ENCODE data around the gene MVP.
"Not testable (repeated sequence)": the region's sequence is repeated elsewhere in the genome, so short reads cannot be mapped to it uniquely, and the experiment has no call there.

MVP gene

DNA sequence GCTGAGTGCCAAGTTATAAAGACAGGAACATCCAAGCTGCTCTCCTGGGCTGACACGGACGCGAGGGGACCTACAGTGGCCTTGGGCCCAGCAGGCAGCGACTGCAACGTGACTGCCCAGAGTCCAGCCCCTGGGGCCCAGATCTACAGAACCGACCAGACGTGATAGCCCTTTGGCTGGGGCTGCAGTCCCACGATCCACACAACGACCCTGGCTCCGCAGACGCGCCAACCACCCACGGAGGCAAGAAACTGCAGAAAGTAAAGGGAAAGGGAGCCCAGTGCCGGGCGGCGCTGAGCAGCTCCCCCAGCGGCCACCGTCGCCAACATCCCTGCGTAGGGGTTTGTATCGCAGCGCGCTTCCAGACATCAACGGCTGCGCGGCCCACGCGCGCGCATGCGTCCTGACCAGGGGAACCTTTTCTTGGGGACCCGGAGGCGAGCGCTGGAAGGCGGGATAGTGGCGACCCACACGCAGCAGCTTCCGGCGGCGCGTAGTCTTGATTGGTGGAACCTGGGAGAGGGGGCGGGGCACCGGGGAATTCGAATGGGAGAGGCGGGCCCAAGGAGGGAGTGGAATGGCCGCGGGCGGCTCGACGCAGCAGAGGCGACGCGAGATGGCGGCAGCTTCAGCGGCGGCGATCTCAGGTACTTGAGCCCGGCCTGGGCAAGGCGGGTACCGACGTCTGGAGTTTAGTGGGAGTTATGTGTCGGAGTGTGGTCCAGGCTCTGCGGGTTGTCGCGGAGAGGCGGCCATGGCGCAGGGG is 29.9 kb upstream of the MVP start, which contains the start of gene KIF22:
KIF22 (plus strand) TSS at position 569 of the 766 bp plus-strand sequence; CDS start at position 578, 9 bp downstream.
- Histone ChIP-seq H3K4me3 (ENCODE audit: low read length) (peak within 1 kb of the TSS; percentile 91), H3K4me1 (ENCODE audit: control insufficient read depth, insufficient read depth, low read length) (peaks cover 8% of the 10 kb centered on the region), H3K27me3 (ENCODE audit: control insufficient read depth, insufficient read depth, low read length) (no peaks in the 10 kb centered on the region), H3K27ac (ENCODE audit: low read depth, low read length) (peak within 1 kb of the TSS; percentile 91), H3K9ac (ENCODE audit: low read length) (peak within 1 kb of the TSS; percentile 91), H3K36me3 (ENCODE audit: control insufficient read depth, insufficient read depth, low read length) (no peaks in the 10 kb centered on the region)

DNA sequence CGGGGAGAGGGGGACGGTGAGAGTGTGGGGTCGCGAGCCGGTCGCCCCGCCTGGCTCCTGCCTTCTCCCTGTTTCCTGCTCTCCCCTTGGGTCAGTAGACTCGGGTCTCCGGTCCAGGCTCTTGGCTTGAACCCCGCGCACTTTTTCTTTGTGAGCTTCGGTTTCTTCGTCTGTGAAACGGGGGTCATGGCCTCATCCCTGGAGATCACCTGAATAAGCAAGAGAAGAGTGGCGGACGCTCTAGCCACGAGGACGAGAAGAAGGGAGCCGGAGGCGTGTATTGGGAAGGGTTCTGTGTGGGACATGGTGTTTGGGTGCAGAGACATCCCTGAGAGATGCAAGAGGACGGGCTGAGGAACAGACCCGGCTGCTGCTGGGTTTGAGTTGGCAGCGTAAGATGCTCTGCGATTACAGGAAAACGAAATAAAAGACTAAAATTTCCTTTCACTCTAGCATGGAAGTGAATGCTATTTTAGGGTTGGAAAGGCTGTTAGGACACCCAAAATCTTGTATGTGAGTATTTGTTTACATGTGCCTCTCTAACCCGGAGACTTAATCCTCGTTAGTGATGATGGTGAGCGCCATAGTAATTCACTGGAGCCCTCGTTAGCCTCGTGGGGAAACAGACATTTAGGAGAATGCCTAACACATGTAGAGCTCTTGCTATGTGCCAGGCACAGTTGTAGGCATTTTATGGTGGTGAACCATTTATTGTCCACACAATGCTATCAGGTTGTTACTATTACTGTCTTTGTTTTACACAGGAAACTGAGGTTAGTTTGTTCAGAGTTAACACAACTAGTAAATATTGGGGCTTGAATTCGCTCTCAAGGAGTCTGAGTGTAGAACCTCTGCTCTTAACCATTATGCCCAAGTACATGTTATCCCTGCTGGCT is 29.1 kb upstream of the MVP start:
- Histone ChIP-seq H3K4me1 (ENCODE audit: control insufficient read depth, insufficient read depth, low read length) (peaks cover 8% of the 10 kb centered on the region), H3K27me3 (ENCODE audit: control insufficient read depth, insufficient read depth, low read length) (no peaks in the 10 kb centered on the region), H3K36me3 (ENCODE audit: control insufficient read depth, insufficient read depth, low read length) (no peaks in the 10 kb centered on the region), H3K27ac (ENCODE audit: low read depth, low read length) (peak overlapping the region; percentile 56), H3K4me3 (ENCODE audit: low read length) (peak overlapping the region; percentile 91), H3K9ac (ENCODE audit: low read length) (peak overlapping the region; percentile 45)

DNA sequence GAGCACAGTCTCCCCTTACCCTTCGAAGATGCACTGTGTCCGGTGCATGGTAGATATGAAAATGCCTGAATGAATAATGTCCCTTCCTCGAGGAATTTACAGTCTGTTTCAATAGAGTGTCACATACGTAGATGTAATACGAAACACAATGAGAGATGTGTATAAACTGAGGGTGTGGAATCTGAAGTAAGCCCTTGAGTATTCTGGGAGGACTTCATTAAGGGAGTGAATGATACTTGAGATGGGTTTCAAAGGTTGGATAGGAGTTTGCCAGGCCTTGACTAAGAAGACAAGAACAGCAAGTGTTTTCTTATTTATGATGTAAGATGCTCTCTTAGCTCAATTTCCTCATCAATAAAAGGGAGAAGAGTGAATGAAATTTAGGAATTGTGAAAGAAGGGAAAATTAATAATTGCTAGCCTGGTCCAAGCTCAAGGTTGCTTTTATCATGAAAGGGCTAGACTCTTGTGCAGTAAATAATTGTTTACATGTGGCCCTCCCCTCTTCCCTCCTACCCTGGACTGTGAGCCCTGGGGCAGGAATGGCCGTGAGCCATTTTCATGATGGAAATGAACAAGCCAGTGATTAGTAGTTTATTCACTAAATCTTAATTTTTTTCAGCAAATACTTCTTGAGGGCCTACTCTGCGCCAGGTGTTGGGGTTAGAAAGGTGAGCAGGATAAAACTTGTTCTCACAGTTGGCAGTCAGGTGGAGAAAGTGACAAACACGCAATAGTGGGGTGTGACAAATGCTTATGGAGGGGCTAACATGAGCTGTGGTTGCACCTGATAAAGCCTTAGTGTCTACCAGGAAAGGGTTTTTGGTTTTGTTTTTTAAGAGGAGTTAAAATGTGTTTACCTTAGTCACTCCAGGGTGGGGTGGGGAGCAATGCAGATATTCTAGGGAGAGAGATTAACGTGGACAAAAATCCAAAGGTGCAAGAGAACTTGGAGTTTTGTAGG is 28.1 kb upstream of the MVP start:
- Histone ChIP-seq H3K4me3 (ENCODE audit: low read length) (peak overlapping the region; percentile 91), H3K9ac (ENCODE audit: low read length) (no peak overlapping the region)

DNA sequence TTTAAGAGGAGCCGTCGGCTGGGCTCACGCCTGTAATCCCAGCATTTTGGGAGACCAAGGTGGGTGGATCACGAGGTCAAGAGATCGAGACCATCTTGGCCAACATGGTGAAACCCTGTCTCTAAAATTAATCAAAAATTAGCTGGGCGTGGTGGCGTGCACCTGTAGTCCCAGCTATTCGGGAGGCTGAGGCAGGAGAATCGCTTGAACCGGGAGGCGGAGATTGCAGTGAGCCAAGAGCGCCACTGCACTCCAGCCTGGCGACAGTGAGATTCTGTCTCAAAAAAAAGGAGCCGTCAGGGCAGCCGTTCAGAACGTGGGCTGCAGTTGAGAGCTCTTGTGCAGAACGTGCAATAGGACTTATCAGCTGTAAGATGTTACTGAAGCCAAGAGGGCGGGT is 27.1 kb upstream of the MVP start:
- not testable (repeated sequence) for H3K4me3 ChIP-seq (ENCODE audit: low read length); H3K27me3 ChIP-seq (ENCODE audit: control insufficient read depth, insufficient read depth, low read length); H3K9ac ChIP-seq (ENCODE audit: low read length); H3K4me1 ChIP-seq (ENCODE audit: control insufficient read depth, insufficient read depth, low read length); H3K27ac ChIP-seq (ENCODE audit: low read depth, low read length); H3K36me3 ChIP-seq (ENCODE audit: control insufficient read depth, insufficient read depth, low read length)

More for the DNA sequence above, 28.1 kb upstream of the MVP start:
- Histone ChIP-seq H3K4me1 (ENCODE audit: control insufficient read depth, insufficient read depth, low read length) (peaks cover 8% of the 10 kb centered on the region), H3K27me3 (ENCODE audit: control insufficient read depth, insufficient read depth, low read length) (no peaks in the 10 kb centered on the region), H3K36me3 (ENCODE audit: control insufficient read depth, insufficient read depth, low read length) (peaks cover 5% of the 10 kb centered on the region), H3K27ac (ENCODE audit: low read depth, low read length) (no peak overlapping the region)

DNA sequence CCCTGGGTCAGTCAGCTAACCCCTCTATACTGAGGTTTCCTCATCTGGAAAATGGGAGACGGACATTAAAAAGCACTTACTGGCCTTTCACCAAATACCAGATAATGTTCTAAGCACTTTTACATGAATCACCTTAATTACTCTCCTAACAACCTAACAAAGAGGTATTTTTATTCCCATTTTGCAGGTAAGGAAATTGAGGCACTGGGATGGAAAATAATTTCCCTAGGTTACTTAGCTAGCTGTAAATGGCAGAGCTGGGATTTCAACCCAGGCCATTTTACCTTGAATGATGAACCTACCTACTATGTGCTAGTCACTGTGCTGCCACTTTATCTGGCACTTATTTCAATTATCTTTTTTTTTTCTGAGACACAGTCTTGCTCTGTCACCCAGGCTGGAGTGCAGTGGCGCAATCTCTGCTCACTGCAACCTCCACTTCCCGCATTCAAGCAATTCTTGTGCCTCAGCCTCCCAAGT is 26.0 kb upstream of the MVP start:
- Histone ChIP-seq H3K4me1 (ENCODE audit: control insufficient read depth, insufficient read depth, low read length) (peaks cover 8% of the 10 kb centered on the region), H3K27ac (ENCODE audit: low read depth, low read length) (no peak overlapping the region), H3K36me3 (ENCODE audit: control insufficient read depth, insufficient read depth, low read length) (peaks cover 12% of the 10 kb centered on the region), H3K9ac (ENCODE audit: low read length) (no peak overlapping the region), H3K27me3 (ENCODE audit: control insufficient read depth, insufficient read depth, low read length) (no peaks in the 10 kb centered on the region), H3K4me3 (ENCODE audit: low read length) (no peak overlapping the region)

DNA sequence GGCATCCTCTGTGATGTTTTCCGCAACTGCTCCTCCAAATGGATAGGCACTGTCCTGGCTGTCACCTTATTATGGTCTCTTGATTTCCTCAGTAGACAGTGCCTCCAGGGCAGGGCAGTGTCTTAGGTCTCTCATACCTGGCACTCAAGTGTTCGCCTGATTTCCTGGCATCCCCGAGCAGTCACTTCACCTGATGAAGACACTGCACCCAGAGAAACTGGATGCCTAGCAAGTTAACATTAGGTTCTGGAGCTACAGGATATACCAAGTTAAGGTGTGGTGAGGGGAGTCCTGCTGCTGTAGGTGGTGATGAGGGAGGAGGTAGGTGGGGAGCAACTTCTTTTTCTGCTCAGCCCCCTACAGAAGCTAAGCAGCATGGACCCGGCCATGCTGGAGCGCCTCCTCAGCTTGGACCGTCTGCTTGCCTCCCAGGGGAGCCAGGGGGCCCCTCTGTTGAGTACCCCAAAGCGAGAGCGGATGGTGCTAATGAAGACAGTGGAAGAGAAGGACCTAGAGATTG is 17.8 kb upstream of the MVP start:
- H3K27me3 ChIP-seq (ENCODE audit: control insufficient read depth, insufficient read depth, low read length): no peaks in the 10 kb centered on the region
- H3K4me1 ChIP-seq (ENCODE audit: control insufficient read depth, insufficient read depth, low read length): peaks cover 7% of the 10 kb centered on the region
- peaks cover 10% of the 10 kb centered on the region for H3K36me3 ChIP-seq (ENCODE audit: control insufficient read depth, insufficient read depth, low read length)
- H3K9ac ChIP-seq (ENCODE audit: low read length): no peak overlapping the region
- no peak overlapping the region for H3K27ac ChIP-seq (ENCODE audit: low read depth, low read length)
- H3K4me3 ChIP-seq (ENCODE audit: low read length): no peak overlapping the region

DNA sequence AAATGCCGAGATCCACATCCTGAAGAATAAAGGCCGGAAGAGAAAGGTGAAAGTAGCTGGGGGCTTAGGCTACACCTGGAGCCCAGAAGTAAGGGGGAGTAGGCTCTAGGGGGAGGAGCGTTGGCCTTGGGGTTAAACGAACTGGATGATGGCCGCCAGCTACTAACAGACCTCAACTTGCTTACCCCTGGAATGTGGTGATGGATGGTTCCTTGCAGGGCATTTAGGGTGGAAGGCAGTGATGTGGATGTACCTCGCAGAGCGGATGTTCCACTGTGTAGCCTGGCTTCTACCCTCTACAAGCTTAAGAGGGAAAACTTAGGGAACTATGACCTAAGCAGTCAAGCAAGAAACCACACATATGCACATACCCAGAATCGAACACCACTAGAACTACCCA is 16.2 kb upstream of the MVP start:
- peaks cover 16% of the 10 kb centered on the region for H3K4me1 ChIP-seq (ENCODE audit: control insufficient read depth, insufficient read depth, low read length)
- H3K36me3 ChIP-seq (ENCODE audit: control insufficient read depth, insufficient read depth, low read length): peaks cover 11% of the 10 kb centered on the region
- peak overlapping the region; percentile 93 for H3K27ac ChIP-seq (ENCODE audit: low read depth, low read length)
- no peak overlapping the region for H3K9ac ChIP-seq (ENCODE audit: low read length)
- no peak overlapping the region for H3K4me3 ChIP-seq (ENCODE audit: low read length)
- H3K27me3 ChIP-seq (ENCODE audit: control insufficient read depth, insufficient read depth, low read length): no peaks in the 10 kb centered on the region

DNA sequence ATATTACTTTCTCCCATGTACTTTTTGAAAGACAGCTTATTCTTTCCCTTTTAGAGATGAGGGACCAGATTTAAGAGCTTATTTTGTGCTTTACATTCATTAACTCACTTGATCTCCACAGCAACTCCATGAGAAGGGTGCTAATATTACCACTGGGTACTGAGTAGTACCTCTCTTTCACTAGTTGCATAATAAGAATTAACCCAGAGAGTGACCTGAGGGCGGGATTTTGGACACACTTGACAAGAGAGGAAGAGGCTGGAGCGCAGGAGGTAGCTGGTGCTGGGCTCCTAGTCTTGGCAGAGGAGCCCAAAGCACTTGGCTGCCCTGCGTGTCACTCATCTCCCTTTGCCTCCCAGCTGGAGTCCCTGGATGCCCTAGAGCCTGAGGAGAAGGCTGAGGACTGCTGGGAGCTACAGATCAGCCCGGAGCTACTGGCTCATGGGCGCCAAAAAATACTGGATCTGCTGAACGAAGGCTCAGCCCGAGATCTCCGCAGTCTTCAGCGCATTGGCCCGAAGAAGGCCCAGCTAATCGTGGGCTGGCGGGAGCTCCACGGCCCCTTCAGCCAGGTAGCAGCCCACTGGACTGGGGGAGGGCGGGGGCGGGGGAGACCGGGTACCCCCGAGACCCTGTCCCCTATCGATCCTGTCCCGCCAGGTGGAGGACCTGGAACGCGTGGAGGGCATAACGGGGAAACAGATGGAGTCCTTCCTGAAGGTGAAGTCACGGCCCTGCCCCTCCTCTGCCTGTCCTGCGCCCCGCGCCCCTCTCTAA is 15.6 kb upstream of the MVP start:
- Histone ChIP-seq H3K27ac (ENCODE audit: low read depth, low read length) (peak overlapping the region; percentile 93), H3K9ac (ENCODE audit: low read length) (peak overlapping the region; percentile 78), H3K27me3 (ENCODE audit: control insufficient read depth, insufficient read depth, low read length) (no peaks in the 10 kb centered on the region), H3K4me3 (ENCODE audit: low read length) (peak overlapping the region; percentile 81), H3K36me3 (ENCODE audit: control insufficient read depth, insufficient read depth, low read length) (peaks cover 9% of the 10 kb centered on the region), H3K4me1 (ENCODE audit: control insufficient read depth, insufficient read depth, low read length) (peaks cover 21% of the 10 kb centered on the region)

DNA sequence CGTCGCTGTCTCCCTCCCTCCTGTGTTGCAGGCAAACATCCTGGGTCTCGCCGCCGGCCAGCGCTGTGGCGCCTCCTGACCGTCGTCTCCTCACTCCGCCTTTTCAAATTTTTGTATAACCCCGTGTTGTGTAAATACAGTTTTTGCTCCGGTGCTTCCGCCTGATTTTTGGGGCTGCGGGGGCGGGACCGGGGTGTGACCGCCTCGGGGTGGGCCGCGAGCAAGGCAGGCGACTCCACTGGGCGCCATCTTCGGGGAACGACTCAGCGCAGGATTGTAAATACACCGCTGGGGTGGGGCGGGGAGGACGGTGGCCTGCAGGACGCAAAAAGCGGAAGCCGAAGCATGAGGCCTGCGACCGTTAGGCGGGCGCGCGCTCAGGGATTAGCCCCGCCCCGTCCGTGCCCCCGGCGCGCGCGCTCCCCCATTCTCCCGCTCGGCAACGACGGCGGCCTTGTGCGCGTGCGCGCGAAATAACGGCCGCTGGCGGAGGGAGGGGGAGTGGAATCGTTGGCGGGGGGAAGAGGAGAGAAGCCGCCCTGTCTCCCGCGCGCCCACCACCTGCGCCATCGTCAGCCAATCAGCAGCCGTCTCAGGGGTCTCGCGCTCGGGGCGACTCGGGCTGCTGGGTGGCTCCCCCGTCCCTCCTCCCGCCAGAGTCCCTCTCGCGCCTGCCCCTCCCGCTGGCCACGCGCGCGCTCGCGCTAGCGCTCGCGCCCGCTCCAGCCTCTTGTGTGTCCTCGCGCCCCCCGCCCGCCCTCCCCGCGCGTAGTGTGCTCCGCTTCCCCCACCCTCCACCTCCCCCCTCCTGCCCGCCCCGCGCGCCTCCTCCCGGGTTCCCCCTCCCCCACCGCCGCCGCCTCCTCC is 14.8 kb upstream of the MVP start:
- no peaks in the 10 kb centered on the region for H3K27me3 ChIP-seq (ENCODE audit: control insufficient read depth, insufficient read depth, low read length)
- H3K36me3 ChIP-seq (ENCODE audit: control insufficient read depth, insufficient read depth, low read length): peaks cover 11% of the 10 kb centered on the region
- H3K27ac ChIP-seq (ENCODE audit: low read depth, low read length): peak overlapping the region; percentile 93
- peak overlapping the region; percentile 81 for H3K4me3 ChIP-seq (ENCODE audit: low read length)
- peak overlapping the region; percentile 78 for H3K9ac ChIP-seq (ENCODE audit: low read length)
- peaks cover 24% of the 10 kb centered on the region for H3K4me1 ChIP-seq (ENCODE audit: control insufficient read depth, insufficient read depth, low read length)

DNA sequence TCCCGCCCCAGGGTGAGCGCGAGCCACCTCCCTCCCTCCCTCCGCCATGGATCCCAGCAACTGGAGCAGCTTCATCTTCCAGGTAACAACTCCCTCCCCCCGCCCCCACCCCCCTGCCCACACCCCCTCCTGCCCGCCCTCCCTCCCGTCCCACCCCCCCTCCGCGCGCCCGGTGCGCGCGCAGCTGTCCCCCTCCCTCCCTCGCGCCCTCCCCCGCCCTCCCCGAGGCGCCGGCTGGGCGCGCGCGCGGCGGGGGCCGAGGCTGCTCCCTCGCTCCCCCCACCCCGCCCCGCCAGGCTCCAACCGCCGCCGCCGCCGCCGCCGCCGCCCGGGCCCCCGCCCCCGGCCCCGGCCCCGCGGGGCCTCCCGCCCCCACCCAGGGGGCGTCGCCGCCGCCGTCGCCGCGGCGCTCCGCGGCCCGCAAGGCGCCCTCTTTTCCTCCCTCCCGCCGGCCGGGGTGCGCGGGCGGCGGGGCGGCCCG is 14.1 kb upstream of the MVP start, which contains the start of gene MAZ:
MAZ (plus strand) TSS at position 431 of the 481 bp plus-strand sequence. CDS start 173 bp downstream, outside the sequence.
- Histone ChIP-seq H3K27me3 (ENCODE audit: control insufficient read depth, insufficient read depth, low read length) (no peaks in the 10 kb centered on the region), H3K27ac (ENCODE audit: low read depth, low read length) (peak within 1 kb of the TSS; percentile 93), H3K4me1 (ENCODE audit: control insufficient read depth, insufficient read depth, low read length) (peaks cover 29% of the 10 kb centered on the region), H3K4me3 (ENCODE audit: low read length) (peak within 1 kb of the TSS; percentile 81), H3K9ac (ENCODE audit: low read length) (peak within 1 kb of the TSS; percentile 63), H3K36me3 (ENCODE audit: control insufficient read depth, insufficient read depth, low read length) (peaks cover 11% of the 10 kb centered on the region)

All from rectal smooth muscle tissue (tissue), 1 donor.